Measurements from ENCODE around the gene GNA14. TPM values are rescaled to one million over a fixed set of nuclear protein-coding genes. Genes with fewer than 3 reads are reported as not detected.
A peak's percentile ranks its signal among the peaks of the same experiment; 100 is the strongest.
"Not testable (repeated sequence)": the region's sequence is repeated elsewhere in the genome, so short reads cannot be mapped to it uniquely, and the experiment has no call there.

Gene GNA14
- total RNA-seq: 1 to 10 TPM; 1.6 to 5.3 TPM

DNA sequence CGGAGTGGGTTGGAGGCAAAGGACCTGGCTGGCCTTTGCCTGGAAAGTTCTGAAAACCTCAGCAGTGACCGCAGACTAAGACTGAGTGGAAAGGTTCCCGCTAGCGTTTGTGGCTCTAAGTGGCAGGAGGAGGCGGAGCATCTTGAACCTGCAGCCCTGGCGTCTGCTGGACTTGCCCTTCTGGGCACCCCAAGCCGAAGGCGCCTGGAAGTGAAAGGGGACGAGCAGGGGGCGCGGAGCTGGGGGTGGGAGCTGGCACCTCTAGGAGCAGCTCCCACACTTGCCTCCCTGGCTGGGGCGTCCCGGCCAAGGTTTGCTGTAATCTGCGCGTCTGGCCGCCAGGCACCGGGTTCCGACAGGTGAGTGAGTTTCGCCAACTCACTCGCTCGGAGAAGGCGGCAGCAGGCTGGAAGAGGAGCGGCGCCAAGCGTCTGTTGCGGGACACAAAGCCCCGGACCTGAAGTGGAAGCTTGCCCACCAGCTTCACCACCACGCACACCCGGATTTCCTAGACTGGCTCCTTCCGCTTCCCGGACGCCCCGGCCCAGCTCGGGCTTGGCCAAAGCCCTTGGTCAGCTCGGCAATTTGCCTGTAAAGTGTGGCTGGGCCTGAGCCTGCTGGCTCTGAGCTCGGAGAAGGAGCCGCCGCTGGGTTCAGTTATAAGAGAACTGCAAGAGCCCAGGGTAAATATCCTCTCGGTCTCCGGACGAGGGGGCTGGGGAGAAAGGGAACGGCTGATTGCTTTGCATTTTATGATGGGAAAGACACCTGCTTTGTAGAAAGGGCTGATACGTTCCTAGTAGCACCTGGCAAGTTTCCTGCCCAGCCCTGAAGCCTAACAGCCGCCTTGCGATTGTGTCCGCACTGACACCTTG, at the start of gene GNA14:
Gene GNA14, minus strand, starts transcription at position 89 of the 875 bp plus-strand sequence. CDS start 529 bp downstream, outside the sequence.
- Histone ChIP-seq H3K27me3 (no peaks in the 10 kb centered on the region), H3K9me3 (no peaks in the 10 kb centered on the region), H3K36me3 (replicated peaks in 1 of 2; ENCODE audit: insufficient read depth in 1 of 2, low read depth in 2 of 2) (no peaks in the 10 kb centered on the region), H3K27ac (peak within 1 kb of the TSS; percentile 4 to 79 (median 66)), H3K4me3 (peak within 1 kb of the TSS; percentile 13 to 46), H3K4me1 (peaks cover 15% of the 10 kb centered on the region)
- DNase-seq (peak; percentile 63 to 81 (median 71)), ATAC-seq (peak; percentile 77)
- intact Hi-C loops (cut with DNase I): no loop called here
- WGBS, 2 donors: 2 to 3% methylated on average over 15 to 46 of the region's 46 CpGs
- TF ChIP-seq POLR2A (IDR thresholded peaks at IDR 0.05) (peak in 2 of 3 donors; percentile 55 to 71), CTCF (IDR thresholded peaks at IDR 0.05) (peak in 4 of 7 experiments; percentile 17 to 45 (median 34))

DNA sequence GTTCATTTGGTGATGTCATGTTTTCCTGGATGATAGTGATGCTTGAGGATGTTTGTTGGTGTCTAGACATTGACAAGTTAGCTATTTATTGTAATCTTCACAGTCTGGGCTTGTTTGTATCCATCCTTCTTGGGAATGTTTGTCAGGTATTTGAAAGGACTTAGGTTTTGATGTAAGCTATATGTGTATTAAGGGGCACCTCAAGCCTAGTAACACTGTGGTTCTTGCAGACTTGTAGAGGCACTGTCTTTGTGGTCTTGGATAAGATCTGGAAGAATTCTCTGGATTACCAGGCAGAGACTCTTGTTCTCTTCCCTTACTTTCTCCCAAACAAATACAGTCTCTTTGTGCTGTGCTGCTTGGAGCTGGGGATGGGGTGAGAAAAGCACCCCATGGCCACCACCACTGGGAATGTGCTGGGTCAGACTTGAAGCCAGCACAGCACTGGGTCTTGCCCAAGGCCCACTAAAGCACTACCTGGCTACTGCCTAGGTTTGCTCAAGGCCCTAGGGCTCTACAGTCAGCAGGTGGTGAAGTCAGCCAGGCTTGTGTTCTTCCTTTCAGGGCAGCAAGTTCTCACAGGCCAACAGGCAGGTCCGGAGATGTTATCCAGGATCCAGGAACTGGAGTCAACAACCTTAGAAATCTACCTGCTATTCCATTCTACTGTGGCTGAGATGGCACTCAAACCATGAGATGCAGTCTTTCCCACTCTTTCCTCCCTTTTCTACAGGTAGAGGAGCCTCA, 49.3 kb upstream of the GNA14 start:
- H3K27ac ChIP-seq: no peak overlapping the region
- no peaks in the 10 kb centered on the region for H3K27me3 ChIP-seq
- H3K9me3 ChIP-seq: no peaks in the 10 kb centered on the region
- H3K4me1 ChIP-seq: no peaks in the 10 kb centered on the region
- no peak overlapping the region for H3K4me3 ChIP-seq
- DNase-seq: no peak
- no peak for TF ChIP-seq POLR2A (IDR thresholded peaks at IDR 0.05)
- TF ChIP-seq CTCF (IDR thresholded peaks at IDR 0.05): no peak
- no peaks in the 10 kb centered on the region for H3K36me3 ChIP-seq (replicated peaks in 1 of 2; ENCODE audit: insufficient read depth in 1 of 2, low read depth in 2 of 2)
- WGBS, 2 donors: 83 to 86% methylated on average over 1 of the region's 1 CpG
- intact Hi-C loops (cut with DNase I): no loop called here
- no peak for ATAC-seq

GRCh38 chr9:77690723-77691122, 42.6 kb upstream of the GNA14 start:
- intact Hi-C loops (cut with DNase I); H3K4me3 ChIP-seq; H3K9me3 ChIP-seq; H3K27ac ChIP-seq; H3K4me1 ChIP-seq; DNase-seq; H3K27me3 ChIP-seq; H3K36me3 ChIP-seq (replicated peaks in 1 of 2; ENCODE audit: insufficient read depth in 1 of 2, low read depth in 2 of 2); ATAC-seq: not testable (repeated sequence)
- 77 to 100% methylated on average over 2 to 3 of the region's 3 CpGs for WGBS, 2 donors

GRCh38 chr9:77690119-77690518, 42.0 kb upstream of the GNA14 start:
- WGBS, 2 donors: 82 to 89% methylated on average over 3 of the region's 3 CpGs
- H3K27ac ChIP-seq; DNase-seq; intact Hi-C loops (cut with DNase I); H3K36me3 ChIP-seq (replicated peaks in 1 of 2; ENCODE audit: insufficient read depth in 1 of 2, low read depth in 2 of 2); H3K9me3 ChIP-seq; H3K4me3 ChIP-seq; H3K27me3 ChIP-seq; H3K4me1 ChIP-seq; ATAC-seq: not testable (repeated sequence)

DNA sequence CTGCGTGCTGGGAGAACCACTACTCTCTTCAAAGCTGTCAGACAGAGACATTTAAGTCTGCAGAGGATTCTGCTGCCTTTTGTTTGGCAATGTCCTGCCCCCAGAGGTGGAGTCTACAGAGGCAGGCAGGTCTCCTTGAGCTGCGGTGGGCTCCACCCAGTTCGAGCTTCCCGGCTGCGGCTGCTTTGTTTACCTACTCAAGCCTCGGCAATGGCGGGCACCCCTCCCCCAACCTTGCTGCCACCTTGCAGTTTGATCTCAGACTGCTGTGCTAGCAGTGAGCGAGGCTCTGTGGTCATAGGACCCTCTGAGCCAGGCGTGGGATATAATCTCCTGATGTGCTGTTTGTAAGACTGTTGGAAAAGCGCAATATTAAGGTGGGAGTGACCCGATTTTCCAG, 39.6 kb upstream of the GNA14 start:
- H3K9me3 ChIP-seq; H3K4me3 ChIP-seq; H3K4me1 ChIP-seq; H3K27me3 ChIP-seq; H3K36me3 ChIP-seq (replicated peaks in 1 of 2; ENCODE audit: insufficient read depth in 1 of 2, low read depth in 2 of 2); ATAC-seq; H3K27ac ChIP-seq; DNase-seq; intact Hi-C loops (cut with DNase I): not testable (repeated sequence)
- 82 to 91% methylated on average over 10 to 11 of the region's 11 CpGs for WGBS, 2 donors

- no peaks in the 10 kb centered on the region for H3K27me3 ChIP-seq
- TF ChIP-seq POLR2A (IDR thresholded peaks at IDR 0.05) (no peak), CTCF (IDR thresholded peaks at IDR 0.05) (no peak)
- H3K9me3 ChIP-seq: no peaks in the 10 kb centered on the region
- WGBS, 2 donors: 71 to 76% methylated on average over 5 of the region's 5 CpGs
- ATAC-seq (no peak), DNase-seq (no peak)
- no peaks in the 10 kb centered on the region for H3K4me1 ChIP-seq
- no peak overlapping the region for H3K4me3 ChIP-seq
- H3K36me3 ChIP-seq (replicated peaks in 1 of 2; ENCODE audit: insufficient read depth in 1 of 2, low read depth in 2 of 2): no peaks in the 10 kb centered on the region
- intact Hi-C loops (cut with DNase I): no loop called here
- H3K27ac ChIP-seq: no peak overlapping the region
Measured at GRCh38 chr9:77680581-77680980, 32.5 kb upstream of the GNA14 start.
